H9 (cell line): Measurements from ENCODE around the gene MRRF. TPM values are rescaled to one million over a fixed set of nuclear protein-coding genes. Genes with fewer than 3 reads are reported as not detected.

ENCODE experiments used
- DNase-seq: peaks from one replicate; pipeline ENCODE4 v3.0.0-alpha.2; 2017
- H2AFZ ChIP-seq: one replicate; pipeline ENCODE4 v1.6.1; 2013; ENCODE audit warnings: mild to moderate bottlenecking, low read length, control low read depth, moderate library complexity
- H2AK5ac ChIP-seq: 2 replicates; pipeline ENCODE4 v1.6.1; 2013; ENCODE audit warnings: low read length, control low read depth, mixed read lengths; ENCODE audit not compliant: insufficient read length
- H2BK120ac ChIP-seq: one replicate; pipeline ENCODE4 v1.6.1; 2013; ENCODE audit warnings: low read depth, mild to moderate bottlenecking, low read length, control low read depth, inconsistent platforms; ENCODE audit not compliant: poor library complexity, severe bottlenecking
- H2BK12ac ChIP-seq: 2 replicates; pipeline ENCODE4 v1.6.1; 2013; ENCODE audit warnings: low read length, control low read depth, mixed read lengths, low read depth; ENCODE audit not compliant: insufficient read length
- H2BK15ac ChIP-seq: 2 replicates; pipeline ENCODE4 v1.6.1; 2013; ENCODE audit warnings: low read depth, low read length, control low read depth
- H2BK20ac ChIP-seq: one replicate; pipeline ENCODE4 v1.6.1; 2013; ENCODE audit warnings: low read depth, mild to moderate bottlenecking, low read length, control low read depth, inconsistent platforms; ENCODE audit not compliant: poor library complexity, severe bottlenecking
- H2BK5ac ChIP-seq: 2 replicates; pipeline ENCODE4 v1.6.1; 2013; ENCODE audit warnings: low read length, control low read depth, mixed read lengths; ENCODE audit not compliant: insufficient read length
- H3K14ac ChIP-seq: 2 replicates; pipeline ENCODE4 v1.6.1; 2013; ENCODE audit warnings: low read length, control low read depth; ENCODE audit not compliant: insufficient read depth
- H3K18ac ChIP-seq: 2 replicates; pipeline ENCODE4 v1.6.1; 2013; ENCODE audit warnings: low read depth, mild to moderate bottlenecking, mixed read lengths, low read length, control low read depth; ENCODE audit not compliant: insufficient read length
- H3K23ac ChIP-seq: 2 replicates; pipeline ENCODE4 v1.6.1; 2013; ENCODE audit warnings: low read length, control low read depth, mixed read lengths, low read depth; ENCODE audit not compliant: insufficient read length
- H3K23me2 ChIP-seq: 2 replicates; pipeline ENCODE4 v1.6.1; 2013; ENCODE audit warnings: low read depth, mild to moderate bottlenecking, mixed read lengths, low read length, control low read depth; ENCODE audit not compliant: insufficient read length, poor library complexity, severe bottlenecking
- H3K27ac ChIP-seq: 2 replicates; pipeline ENCODE4 v1.5.1; 2013; ENCODE audit warnings: low read length, control low read depth, mixed read lengths, low read depth; ENCODE audit not compliant: insufficient read length
- H3K27me3 ChIP-seq: 2 replicates; pipeline ENCODE4 v1.6.1; 2013; ENCODE audit warnings: low read length, control low read depth, inconsistent platforms; ENCODE audit not compliant: insufficient read depth
- H3K4ac ChIP-seq: 2 replicates; pipeline ENCODE4 v1.6.1; 2013; ENCODE audit warnings: low read depth, mild to moderate bottlenecking, control low read depth, inconsistent platforms, low read length, moderate library complexity
- H3K4me1 ChIP-seq: 2 replicates; pipeline ENCODE4 v1.6.1; 2013; ENCODE audit warnings: low read length, control low read depth, inconsistent platforms; ENCODE audit not compliant: insufficient read depth
- H3K4me2 ChIP-seq: 2 replicates; pipeline ENCODE4 v1.6.1; 2013; ENCODE audit warnings: low read length, control low read depth, mixed read lengths; ENCODE audit not compliant: insufficient read length, insufficient read depth
- H3K56ac ChIP-seq: 2 replicates; pipeline ENCODE4 v1.6.1; 2013; ENCODE audit warnings: low read depth, mild to moderate bottlenecking, mixed read lengths, low read length, control low read depth; ENCODE audit not compliant: insufficient read length
- H3K79me1 ChIP-seq: 2 replicates; pipeline ENCODE4 v1.6.1; 2013; ENCODE audit warnings: low read depth, mild to moderate bottlenecking, moderate library complexity, low read length, control low read depth, inconsistent platforms; ENCODE audit not compliant: insufficient read depth, poor library complexity, severe bottlenecking
- H3K79me2 ChIP-seq: 2 replicates; pipeline ENCODE4 v1.6.1; 2013; ENCODE audit warnings: low read length, control low read depth, inconsistent platforms; ENCODE audit not compliant: insufficient read depth
- H3K9ac ChIP-seq: 2 replicates; pipeline ENCODE4 v1.6.1; 2013; ENCODE audit warnings: low read length, control low read depth, mixed read lengths; ENCODE audit not compliant: insufficient read length; ENCODE audit errors: extremely low read depth
- H3K9me3 ChIP-seq: one replicate; pipeline ENCODE4 v1.6.1; 2013; ENCODE audit warnings: low read depth, low read length, inconsistent platforms; ENCODE audit not compliant: control insufficient read depth
- H3T11ph ChIP-seq: one replicate; pipeline ENCODE4 v1.6.1; 2013; ENCODE audit warnings: mild to moderate bottlenecking, low read length, control low read depth, inconsistent platforms
- H4K20me1 ChIP-seq: one replicate; pipeline ENCODE4 v1.6.1; 2013; ENCODE audit not compliant: control insufficient read depth, insufficient read length, insufficient read depth
- H4K5ac ChIP-seq: 2 replicates; pipeline ENCODE4 v1.6.1; 2013; ENCODE audit warnings: low read depth, mild to moderate bottlenecking, mixed read lengths, low read length, control low read depth; ENCODE audit not compliant: insufficient read length
- H4K8ac ChIP-seq: replicated peaks from 2 replicates; pipeline ENCODE4 v1.6.1; 2013; ENCODE audit warnings: low read length, control low read depth, mixed read lengths, low read depth; ENCODE audit not compliant: insufficient read length
- H4K91ac ChIP-seq: 2 replicates; pipeline ENCODE4 v1.6.1; 2013; ENCODE audit warnings: low read depth, mild to moderate bottlenecking, moderate library complexity, mixed read lengths, low read length, control low read depth; ENCODE audit not compliant: insufficient read length
- H3K27ac Mint-ChIP-seq, 3 experiments: 2 replicates in 2 of 3; 3 replicates in 1 of 3; pipeline ENCODE4 v1.8.0; 2020 to 2021; ENCODE audit warnings: mixed read lengths in 3 of 3, mild to moderate bottlenecking in 1 of 3, moderate library complexity in 1 of 3
- H3K27me3 Mint-ChIP-seq: 2 replicates; pipeline ENCODE4 v1.8.0; 2021; ENCODE audit warnings: low read depth, mild to moderate bottlenecking, moderate library complexity, mixed read lengths
- H3K36me3 Mint-ChIP-seq, 3 experiments: 2 replicates in 2 of 3; 3 replicates in 1 of 3; pipeline ENCODE4 v1.8.0; 2020 to 2021; ENCODE audit warnings: low read depth in 3 of 3, mixed read lengths in 3 of 3; ENCODE audit not compliant: insufficient read depth in 1 of 3
- H3K4me1 Mint-ChIP-seq, 2 experiments: 2 replicates each; pipeline ENCODE4 v1.8.0; 2020; ENCODE audit warnings: mixed read lengths in 2 of 2
- H3K4me3 Mint-ChIP-seq, 2 experiments: 2 replicates in 1 of 2; 3 replicates in 1 of 2; pipeline ENCODE4 v1.8.0; 2020 to 2021; ENCODE audit warnings: mild to moderate bottlenecking in 2 of 2, mixed read lengths in 2 of 2, moderate library complexity in 1 of 2
- H3K9me3 Mint-ChIP-seq, 2 experiments: 2 replicates in 1 of 2; 3 replicates in 1 of 2; pipeline ENCODE4 v1.8.0; 2020; ENCODE audit warnings: mild to moderate bottlenecking in 2 of 2, mixed read lengths in 2 of 2, moderate library complexity in 1 of 2
- WGBS: extraction: QIAGEN DNeasy Blood & Tissue Kit; methylation state at CpG from one replicate; pipeline ENCODE4 v1.1.7; 2013; ENCODE audit warnings: missing lambda C conversion rate, low lambda C conversion rate, mixed read lengths; ENCODE audit not compliant: insufficient read length; ENCODE audit errors: extremely low coverage; 5-methylcytosine and 5-hydroxymethylcytosine counted together
- total RNA-seq: library from RNA; stranded (reverse); gene quantifications from 2 replicates; pipeline ENCODE4 v1.2.1, GENCODE V29; 2021
- TF ChIP-seq, protein P1 (sequence below): fragments of 200-600 bp; sonication (generic); conservative IDR thresholded peaks from 3 replicates; pipeline ENCODE4 v1.8.0; 2021; ENCODE audit warnings: antibody characterized with exemption, mild to moderate bottlenecking

Gene MRRF
- total RNA-seq, 1 experiment from 2014 or later, result 33.7 TPM

DNA sequence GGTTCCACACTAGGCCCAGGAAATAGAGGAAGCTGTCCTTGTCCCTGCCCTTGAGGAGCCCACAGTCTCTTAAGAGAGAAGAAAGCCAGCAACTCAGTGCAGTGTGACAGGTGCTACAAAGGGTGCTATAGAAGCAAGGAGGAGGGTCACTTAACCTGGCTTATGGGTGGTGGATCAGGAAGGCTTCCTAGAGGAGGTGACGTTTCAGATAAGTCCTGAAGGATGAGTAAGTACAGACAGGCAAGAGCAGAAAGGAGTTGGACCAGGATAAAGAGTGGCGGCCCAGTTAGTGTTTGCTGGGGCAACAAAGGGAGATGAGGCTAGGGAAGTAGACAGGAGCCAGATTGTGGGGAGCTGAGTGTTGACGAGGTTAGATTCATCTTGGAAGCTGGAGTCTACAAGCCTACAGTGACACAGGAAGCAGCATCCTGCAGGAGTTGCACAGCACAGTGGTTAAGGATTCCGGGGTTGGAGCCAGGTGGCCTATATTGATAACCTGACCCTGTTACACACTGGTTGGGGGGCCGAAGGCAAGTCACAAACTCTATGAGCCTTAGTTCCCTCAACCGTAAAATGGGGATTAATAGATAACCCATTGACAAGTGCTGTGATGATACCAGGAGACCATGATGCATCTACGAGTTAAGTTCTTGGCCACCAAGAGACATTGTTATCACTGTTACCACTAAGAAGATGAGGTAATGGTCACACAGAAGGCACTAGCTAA lies 30.5 kb upstream of the MRRF start:
- Histone ChIP-seq H2BK12ac (no peak overlapping the region), H2AK5ac (no peak overlapping the region), H3K4me1 (no peaks in the 10 kb centered on the region), H2BK20ac (no peak overlapping the region), H3K18ac (no peak overlapping the region), H4K91ac (no peak overlapping the region), H3K23me2 (no peaks in the 10 kb centered on the region), H3K56ac (no peak overlapping the region), H2BK15ac (no peak overlapping the region), H4K20me1 (no peaks in the 10 kb centered on the region), H3K79me2 (no peaks in the 10 kb centered on the region), H2BK120ac (no peak overlapping the region), H2AFZ (no peak overlapping the region), H3T11ph (no peak overlapping the region), H3K4ac (no peak overlapping the region), H3K27me3 (peaks cover 24% of the 10 kb centered on the region), H3K9ac (no peak overlapping the region), H3K14ac (no peak overlapping the region), H4K8ac (no peak overlapping the region), H3K23ac (no peak overlapping the region), H3K79me1 (no peaks in the 10 kb centered on the region), H3K9me3 (no peaks in the 10 kb centered on the region), H3K27ac (no peak overlapping the region), H3K4me2 (no peak overlapping the region), H2BK5ac (no peak overlapping the region), H4K5ac (no peak overlapping the region)
- H3K27ac Mint-ChIP-seq, result no peak overlapping the region
- no peak for DNase-seq
- TF ChIP-seq, protein P1, sequence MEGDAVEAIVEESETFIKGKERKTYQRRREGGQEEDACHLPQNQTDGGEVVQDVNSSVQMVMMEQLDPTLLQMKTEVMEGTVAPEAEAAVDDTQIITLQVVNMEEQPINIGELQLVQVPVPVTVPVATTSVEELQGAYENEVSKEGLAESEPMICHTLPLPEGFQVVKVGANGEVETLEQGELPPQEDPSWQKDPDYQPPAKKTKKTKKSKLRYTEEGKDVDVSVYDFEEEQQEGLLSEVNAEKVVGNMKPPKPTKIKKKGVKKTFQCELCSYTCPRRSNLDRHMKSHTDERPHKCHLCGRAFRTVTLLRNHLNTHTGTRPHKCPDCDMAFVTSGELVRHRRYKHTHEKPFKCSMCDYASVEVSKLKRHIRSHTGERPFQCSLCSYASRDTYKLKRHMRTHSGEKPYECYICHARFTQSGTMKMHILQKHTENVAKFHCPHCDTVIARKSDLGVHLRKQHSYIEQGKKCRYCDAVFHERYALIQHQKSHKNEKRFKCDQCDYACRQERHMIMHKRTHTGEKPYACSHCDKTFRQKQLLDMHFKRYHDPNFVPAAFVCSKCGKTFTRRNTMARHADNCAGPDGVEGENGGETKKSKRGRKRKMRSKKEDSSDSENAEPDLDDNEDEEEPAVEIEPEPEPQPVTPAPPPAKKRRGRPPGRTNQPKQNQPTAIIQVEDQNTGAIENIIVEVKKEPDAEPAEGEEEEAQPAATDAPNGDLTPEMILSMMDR, result no peak
- peaks cover 18% of the 10 kb centered on the region for H3K27me3 Mint-ChIP-seq
- peaks cover 0 to 3% of the 10 kb centered on the region in 2 experiments; a peak in 2 of 4 replicates for H3K4me1 Mint-ChIP-seq
- no peaks in the 10 kb centered on the region; a peak in 1 of 5 replicates for H3K9me3 Mint-ChIP-seq
- no CpG with 5 or more reads among the region's 7 CpGs for WGBS
- no peak overlapping the region for H3K4me3 Mint-ChIP-seq
- H3K36me3 Mint-ChIP-seq, result no peaks in the 10 kb centered on the region
